CD8-positive, alpha-beta memory T cell (primary cell): ENCODE results near the gene FN1. TPM values are rescaled to one million over a fixed set of nuclear protein-coding genes. Genes with fewer than 3 reads are reported as not detected.

Source experiments
- CTCF ChIA-PET: fragments of 350-600 bp; sonication (Branson Sonifier 250); formaldehyde crosslinking; loops from one replicate; lab custom pipeline; 2021; ENCODE audit warnings: antibody characterized with exemption; lab: Charles Lee
- POLR2A ChIA-PET: fragments of 350-600 bp; sonication (Branson Sonifier 250); formaldehyde crosslinking; loops from one replicate; lab custom pipeline; 2021; ENCODE audit warnings: antibody characterized with exemption; lab: Charles Lee
- DNase-seq, 5 donors: peaks; one replicate each; pipeline versions ENCODE4 v3.0.0 to v3.0.0-alpha.2; 2020 to 2022; ENCODE audit warnings: mixed read lengths in 1 of 5
- H3K27ac ChIP-seq: one replicate; pipeline ENCODE4 v1.7.0; 2013; ENCODE audit warnings: low read depth, mild to moderate bottlenecking, low read length, moderate library complexity
- H3K27me3 ChIP-seq: 2 replicates; pipeline ENCODE4 v1.7.0; 2013; ENCODE audit warnings: low read length, mild to moderate bottlenecking; ENCODE audit not compliant: insufficient read depth, poor library complexity, severe bottlenecking
- H3K36me3 ChIP-seq: 2 replicates; pipeline ENCODE4 v1.7.0; 2013; ENCODE audit warnings: mild to moderate bottlenecking, low read length, moderate library complexity; ENCODE audit not compliant: insufficient read depth
- H3K4me1 ChIP-seq: 2 replicates; pipeline ENCODE4 v1.7.0; 2013; ENCODE audit warnings: mild to moderate bottlenecking, low read length, moderate library complexity; ENCODE audit not compliant: insufficient read depth
- H3K4me3 ChIP-seq: 2 replicates; pipeline ENCODE4 v1.7.0; 2013; ENCODE audit warnings: mild to moderate bottlenecking, low read length
- H3K9me3 ChIP-seq: 2 replicates; pipeline ENCODE4 v1.7.0; 2013; ENCODE audit warnings: mild to moderate bottlenecking, low read length
- H3K27ac Mint-ChIP-seq, 8 donors: one replicate each; pipeline ENCODE4 v1.8.0; 2020 to 2021; ENCODE audit warnings: mixed read lengths in 8 of 8, mild to moderate bottlenecking in 6 of 8, inconsistent platforms in 3 of 8, moderate library complexity in 3 of 8
- H3K27me3 Mint-ChIP-seq, 2 donors: one replicate each; pipeline ENCODE4 v1.8.0; 2020 to 2021; ENCODE audit warnings: mixed read lengths in 2 of 2, mild to moderate bottlenecking in 1 of 2, moderate library complexity in 1 of 2
- H3K36me3 Mint-ChIP-seq, 3 donors: one replicate each; pipeline ENCODE4 v1.8.0; 2020 to 2021; ENCODE audit warnings: mixed read lengths in 3 of 3, inconsistent platforms in 1 of 3, mild to moderate bottlenecking in 1 of 3
- H3K4me1 Mint-ChIP-seq, 3 donors: one replicate each; pipeline ENCODE4 v1.8.0; 2020 to 2021; ENCODE audit warnings: mixed read lengths in 3 of 3, inconsistent platforms in 1 of 3, mild to moderate bottlenecking in 1 of 3
- H3K4me3 Mint-ChIP-seq, 7 donors: one replicate each; pipeline ENCODE4 v1.8.0; 2020 to 2021; ENCODE audit warnings: mixed read lengths in 7 of 7, mild to moderate bottlenecking in 6 of 7, moderate library complexity in 4 of 7, inconsistent platforms in 2 of 7
- H3K9me3 Mint-ChIP-seq, 5 donors: one replicate each; pipeline ENCODE4 v1.8.0; 2020 to 2022; ENCODE audit warnings: mixed read lengths in 5 of 5, mild to moderate bottlenecking in 3 of 5, moderate library complexity in 2 of 5, inconsistent platforms in 1 of 5
- polyA plus RNA-seq: library from polyadenylated mRNA; unstranded; fragments of 300-500 nt; fragmentation: Illumina TruSeq; gene quantifications from one replicate; pipeline ENCODE4 v1.2.3, GENCODE V29; 2021
- total RNA-seq, 2 experiments: library from RNA; stranded (reverse); gene quantifications; one replicate each; pipeline ENCODE4 v1.2.3, GENCODE V29; 2021

The FN1 gene
- total and polyA plus RNA-seq, 3 experiments from 2014 or later = 0.08 to 0.31 (median 0.18) TPM

DNA sequence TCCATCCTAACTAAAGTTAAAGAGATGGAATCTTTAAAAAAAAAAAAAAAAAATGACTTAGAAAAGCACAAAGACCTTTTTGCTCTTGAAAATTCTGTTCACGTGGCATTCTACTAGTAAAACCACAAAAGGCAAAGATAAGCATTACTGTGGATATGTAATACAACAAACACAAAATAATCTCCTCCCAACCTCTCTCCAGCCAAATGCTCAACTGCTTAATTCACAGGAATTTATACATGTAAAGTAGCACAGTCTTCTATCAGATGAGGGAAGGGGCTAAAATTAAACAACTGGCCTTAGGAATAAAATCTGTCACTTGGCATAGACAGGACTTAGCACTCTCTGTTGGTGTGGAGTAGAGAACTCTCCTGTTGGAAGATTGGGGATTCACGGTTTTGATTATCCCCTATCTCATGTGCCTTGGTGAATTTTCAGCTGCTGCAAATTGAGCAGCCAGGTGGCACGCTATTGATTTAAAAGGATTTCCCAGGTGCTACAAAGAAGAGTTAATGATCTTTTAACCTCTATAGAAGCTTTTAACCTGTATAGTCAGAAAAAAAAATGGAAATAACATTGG, 66.6 kb downstream of the FN1 start:
- H3K9me3 ChIP-seq = no peaks in the 10 kb centered on the region
- H3K4me3 ChIP-seq = no peak overlapping the region
- Mint-ChIP-seq H3K9me3 (no peaks in the 10 kb centered on the region), H3K27ac (no peak overlapping the region), H3K27me3 (no peaks in the 10 kb centered on the region), H3K4me3 (no peak overlapping the region), H3K4me1 (no peaks in the 10 kb centered on the region), H3K36me3 (peaks cover 8 to 22% (median 12%) of the 10 kb centered on the region in 3 donors)
- no peak overlapping the region for H3K27ac ChIP-seq
- ChIA-PET POLR2A (no interaction called here), CTCF (no interaction called here)
- H3K36me3 ChIP-seq = no peaks in the 10 kb centered on the region
- H3K4me1 ChIP-seq = no peaks in the 10 kb centered on the region
- DNase-seq = no peak
- H3K27me3 ChIP-seq = no peaks in the 10 kb centered on the region

DNA sequence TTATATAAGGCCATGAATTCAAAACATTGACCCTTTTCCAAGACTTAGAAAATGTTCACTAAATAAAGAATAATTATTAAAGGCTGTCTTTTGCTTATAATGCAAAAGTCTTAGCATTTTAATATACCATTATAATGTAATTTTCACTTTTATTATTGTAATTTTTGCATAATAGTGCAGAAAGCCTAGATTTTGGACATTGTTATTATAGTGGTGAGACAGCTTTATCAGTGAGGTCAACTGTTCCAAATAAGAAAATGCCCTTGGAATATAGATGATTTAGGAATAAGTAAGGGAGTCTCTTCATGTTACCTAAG, 67.4 kb downstream of the FN1 start:
- no peak overlapping the region for H3K27ac ChIP-seq
- Mint-ChIP-seq H3K4me1 (no peaks in the 10 kb centered on the region), H3K27me3 (no peaks in the 10 kb centered on the region), H3K4me3 (no peak overlapping the region), H3K36me3 (peaks cover 15 to 25% (median 18%) of the 10 kb centered on the region in 3 donors), H3K9me3 (no peaks in the 10 kb centered on the region), H3K27ac (no peak overlapping the region)
- H3K4me3 ChIP-seq = no peak overlapping the region
- ChIA-PET POLR2A (no interaction called here), CTCF (no interaction called here)
- H3K36me3 ChIP-seq = no peaks in the 10 kb centered on the region
- DNase-seq = no peak
- no peaks in the 10 kb centered on the region for H3K4me1 ChIP-seq
- H3K27me3 ChIP-seq = no peaks in the 10 kb centered on the region
- no peaks in the 10 kb centered on the region for H3K9me3 ChIP-seq

DNA sequence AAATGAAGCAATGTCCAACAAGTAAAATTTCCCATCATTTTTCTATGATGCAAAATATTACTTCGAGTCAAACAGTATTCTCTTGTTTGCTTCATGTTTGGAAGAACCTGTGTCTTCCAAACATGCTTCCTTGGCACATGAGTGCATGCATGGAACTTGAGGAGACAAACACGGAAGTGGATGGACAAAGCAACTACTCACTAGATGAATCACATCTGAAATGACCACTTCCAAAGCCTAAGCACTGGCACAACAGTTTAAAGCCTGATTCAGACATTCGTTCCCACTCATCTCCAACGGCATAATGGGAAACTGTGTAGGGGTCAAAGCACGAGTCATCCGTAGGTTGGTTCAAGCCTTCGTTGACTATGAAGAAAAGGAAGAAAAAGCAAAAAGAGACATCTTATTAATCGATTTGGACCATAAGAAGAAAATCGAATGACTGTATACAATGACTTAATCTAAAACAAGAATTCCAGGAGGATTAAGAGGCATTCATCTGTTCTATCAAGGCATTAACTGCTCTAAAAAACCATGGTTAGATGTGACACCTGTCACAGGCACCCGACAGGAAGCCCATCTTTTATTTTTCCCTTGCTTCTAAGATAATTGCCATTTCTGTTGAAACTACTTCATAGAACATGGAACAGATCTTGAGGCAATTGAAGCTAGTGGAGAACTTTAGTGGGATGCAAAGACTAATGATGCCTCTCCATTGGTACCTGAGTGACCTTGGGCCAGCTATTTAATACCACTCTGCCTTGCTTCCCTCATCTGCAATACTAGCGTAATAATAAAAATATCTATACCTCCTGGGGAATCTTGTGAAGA, 68.0 kb downstream of the FN1 start:
- Mint-ChIP-seq H3K4me3 (no peak overlapping the region), H3K4me1 (no peaks in the 10 kb centered on the region), H3K27me3 (no peaks in the 10 kb centered on the region), H3K36me3 (peaks cover 19 to 30% (median 24%) of the 10 kb centered on the region in 3 donors), H3K9me3 (no peaks in the 10 kb centered on the region), H3K27ac (no peak overlapping the region)
- no peaks in the 10 kb centered on the region for H3K9me3 ChIP-seq
- no peaks in the 10 kb centered on the region for H3K4me1 ChIP-seq
- ChIA-PET POLR2A (no interaction called here), CTCF (no interaction called here)
- H3K27ac ChIP-seq = no peak overlapping the region
- H3K36me3 ChIP-seq = no peaks in the 10 kb centered on the region
- H3K27me3 ChIP-seq = no peaks in the 10 kb centered on the region
- H3K4me3 ChIP-seq = no peak overlapping the region
- no peak for DNase-seq

DNA sequence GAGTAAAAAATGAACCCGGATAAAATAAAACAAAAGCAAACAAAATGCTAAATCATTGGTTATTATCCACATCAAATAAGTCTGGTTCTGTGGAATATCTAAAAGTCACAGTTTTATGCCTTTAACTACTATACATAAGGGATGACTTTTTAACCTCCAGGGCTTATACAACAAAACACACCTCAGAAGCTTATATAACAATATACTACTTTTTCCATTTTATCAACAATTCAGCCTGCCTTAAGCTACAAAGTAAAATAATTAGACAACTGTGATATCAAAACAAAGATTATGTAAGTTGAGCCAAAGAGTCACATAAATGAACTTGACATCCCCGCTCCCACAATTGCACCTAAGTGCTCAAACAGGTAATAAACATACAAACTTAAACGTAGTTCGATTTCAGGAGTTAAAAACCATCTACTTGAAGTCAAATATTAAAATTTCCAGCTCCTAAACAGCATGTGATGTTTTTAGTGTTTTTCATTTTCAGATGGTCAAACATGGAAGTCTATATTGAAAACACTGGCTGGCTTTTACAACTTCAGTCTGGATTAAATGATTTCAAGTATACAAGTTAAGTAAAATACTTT, 69.3 kb downstream of the FN1 start:
- Mint-ChIP-seq H3K27ac (no peak overlapping the region), H3K4me1 (no peaks in the 10 kb centered on the region), H3K4me3 (no peak overlapping the region), H3K36me3 (peaks cover 24 to 31% (median 30%) of the 10 kb centered on the region in 3 donors), H3K9me3 (no peaks in the 10 kb centered on the region), H3K27me3 (no peaks in the 10 kb centered on the region)
- Histone ChIP-seq H3K36me3 (no peaks in the 10 kb centered on the region), H3K27ac (no peak overlapping the region), H3K9me3 (no peaks in the 10 kb centered on the region), H3K27me3 (no peaks in the 10 kb centered on the region), H3K4me3 (no peak overlapping the region), H3K4me1 (no peaks in the 10 kb centered on the region)
- DNase-seq = no peak
- ChIA-PET CTCF (no interaction called here), POLR2A (no interaction called here)

DNA sequence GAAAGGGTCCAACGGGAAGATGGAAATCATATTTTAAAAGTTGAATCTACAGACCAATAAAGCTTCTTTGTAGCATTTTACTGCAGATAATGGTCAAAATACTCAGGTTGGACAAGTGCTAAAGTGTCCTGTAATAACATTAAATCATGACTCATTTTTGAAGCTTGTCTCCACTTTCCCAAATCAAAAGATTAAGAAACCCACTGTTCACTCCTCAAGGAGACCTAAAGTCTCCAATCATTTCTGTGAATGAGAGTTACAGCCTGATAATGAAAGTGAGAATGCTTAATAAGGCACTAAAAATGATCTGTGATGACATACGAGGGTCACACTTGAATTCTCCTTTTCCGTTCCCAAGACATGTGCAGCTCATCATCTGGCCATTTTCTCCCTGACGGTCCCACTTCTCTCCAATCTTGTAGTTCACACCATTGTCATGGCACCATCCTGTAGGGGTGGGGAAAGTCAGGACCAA, 70.6 kb downstream of the FN1 start:
- no peaks in the 10 kb centered on the region for H3K36me3 ChIP-seq
- Mint-ChIP-seq H3K4me1 (no peaks in the 10 kb centered on the region), H3K27ac (no peak overlapping the region), H3K9me3 (no peaks in the 10 kb centered on the region), H3K27me3 (no peaks in the 10 kb centered on the region), H3K36me3 (peaks cover 24 to 36% (median 30%) of the 10 kb centered on the region in 3 donors), H3K4me3 (no peak overlapping the region)
- H3K4me1 ChIP-seq = no peaks in the 10 kb centered on the region
- no peak overlapping the region for H3K27ac ChIP-seq
- no peaks in the 10 kb centered on the region for H3K27me3 ChIP-seq
- ChIA-PET POLR2A (no interaction called here), CTCF (no interaction called here)
- H3K4me3 ChIP-seq = no peak overlapping the region
- DNase-seq = no peak
- no peaks in the 10 kb centered on the region for H3K9me3 ChIP-seq

DNA sequence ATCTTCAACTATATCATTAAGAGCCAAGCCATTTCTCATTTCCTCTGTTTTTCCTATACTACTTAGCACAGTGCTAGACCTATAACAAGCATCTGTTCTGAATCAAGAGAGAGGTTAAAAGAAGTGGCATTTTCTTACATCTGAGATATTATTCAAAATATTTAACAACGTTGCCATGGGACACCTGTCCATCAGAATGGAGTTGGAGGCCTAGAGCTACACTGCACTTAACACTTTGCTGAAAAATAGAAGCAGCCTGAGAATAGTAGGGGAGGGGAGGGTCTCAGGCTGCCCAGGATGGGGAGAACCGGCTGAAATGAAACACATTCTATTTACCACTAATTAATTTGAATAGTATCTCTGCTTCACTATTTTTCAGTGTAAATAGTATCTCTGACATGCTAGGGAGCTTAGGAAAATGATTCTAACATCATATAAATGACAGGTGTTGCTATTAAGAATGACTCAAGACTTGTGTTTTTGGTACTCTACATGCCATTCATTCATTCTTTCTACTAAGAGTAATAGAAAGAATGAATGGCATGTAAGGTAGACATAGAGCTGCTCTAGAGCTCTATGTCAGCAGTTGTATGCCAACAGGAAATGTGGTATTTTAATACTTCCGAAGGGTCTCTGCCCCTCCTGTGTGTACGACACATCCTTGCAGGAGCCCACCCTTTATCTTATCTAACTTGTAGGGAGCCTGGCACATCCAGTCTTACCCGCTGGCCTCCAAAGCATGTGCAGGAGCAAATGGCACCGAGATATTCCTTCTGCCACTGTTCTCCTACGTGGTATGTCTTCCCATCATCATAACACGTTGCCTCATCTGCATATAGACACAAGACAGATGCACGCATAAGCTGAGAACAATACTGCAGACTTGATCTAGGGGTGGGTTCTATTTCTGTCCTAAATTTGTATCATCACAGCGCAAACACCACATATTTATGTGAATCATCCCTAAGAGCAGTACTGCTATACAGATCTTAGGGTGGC, 71.4 kb downstream of the FN1 start:
- no peak overlapping the region for H3K27ac Mint-ChIP-seq
- H3K27ac ChIP-seq = no peak overlapping the region
- no peaks in the 10 kb centered on the region for H3K27me3 Mint-ChIP-seq
- H3K4me3 ChIP-seq = no peak overlapping the region
- POLR2A ChIA-PET = no interaction called here
- no peaks in the 10 kb centered on the region for H3K36me3 ChIP-seq
- no peak overlapping the region for H3K4me3 Mint-ChIP-seq
- no peaks in the 10 kb centered on the region for H3K9me3 ChIP-seq
- DNase-seq = no peak
- no peaks in the 10 kb centered on the region for H3K9me3 Mint-ChIP-seq
- H3K27me3 ChIP-seq = no peaks in the 10 kb centered on the region
- peaks cover 24 to 37% (median 31%) of the 10 kb centered on the region in 3 donors for H3K36me3 Mint-ChIP-seq
- no peaks in the 10 kb centered on the region for H3K4me1 ChIP-seq
- no peaks in the 10 kb centered on the region for H3K4me1 Mint-ChIP-seq
- CTCF ChIA-PET = no interaction called here

DNA sequence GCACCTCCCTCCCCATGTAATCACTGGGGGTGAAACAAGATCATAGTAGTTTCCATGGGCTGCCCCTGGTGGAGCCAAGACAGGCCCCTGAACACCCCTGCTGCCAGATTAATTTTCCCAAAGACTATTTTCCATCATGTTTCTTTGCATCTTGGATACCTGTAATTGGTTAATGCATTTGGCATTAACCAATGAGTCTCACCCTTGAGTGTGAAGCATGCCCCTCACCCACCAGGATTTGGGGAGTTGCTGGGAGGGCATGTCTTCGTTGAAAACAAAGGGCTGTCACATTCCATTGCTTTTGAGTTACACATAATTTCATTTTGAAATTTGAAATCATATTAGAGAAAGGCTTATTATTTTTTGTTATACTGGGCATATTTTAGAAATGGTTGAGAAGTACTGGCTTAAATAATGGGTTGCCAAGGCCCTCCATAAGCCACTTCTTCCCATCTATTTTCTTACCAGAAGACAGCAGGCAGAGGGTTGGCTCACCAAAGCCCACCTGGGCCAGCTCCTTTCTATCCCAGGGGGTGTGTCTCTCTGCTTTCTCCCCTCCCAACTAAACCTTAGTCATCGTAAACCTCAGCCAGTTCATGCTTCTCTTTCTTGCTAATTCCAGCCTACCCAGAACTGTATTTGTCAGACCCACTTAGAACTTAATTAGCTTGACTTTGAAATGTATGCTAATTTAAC, 72.3 kb downstream of the FN1 start:
- H3K27ac ChIP-seq = no peak overlapping the region
- CTCF ChIA-PET = no interaction called here
- H3K4me3 Mint-ChIP-seq = no peak overlapping the region
- no peaks in the 10 kb centered on the region for H3K4me1 Mint-ChIP-seq
- no peaks in the 10 kb centered on the region for H3K27me3 ChIP-seq
- H3K27me3 Mint-ChIP-seq = no peaks in the 10 kb centered on the region
- H3K36me3 ChIP-seq = no peaks in the 10 kb centered on the region
- H3K9me3 ChIP-seq = no peaks in the 10 kb centered on the region
- no peaks in the 10 kb centered on the region for H3K4me1 ChIP-seq
- POLR2A ChIA-PET = no interaction called here
- no peak overlapping the region for H3K27ac Mint-ChIP-seq
- H3K36me3 Mint-ChIP-seq = peaks cover 24 to 38% (median 35%) of the 10 kb centered on the region in 3 donors
- H3K4me3 ChIP-seq = no peak overlapping the region
- no peaks in the 10 kb centered on the region for H3K9me3 Mint-ChIP-seq
- DNase-seq = no peak
